HepG2 (cell line): Measurements from ENCODE around the gene ANKRD44. TPM values are rescaled to one million over a fixed set of nuclear protein-coding genes. Genes with fewer than 3 reads are reported as not detected.

Source experiments
- ATAC-seq: fragments of 200-7000 bp; cut with Tn5 transposase; 3 replicates; pipeline ENCODE4 v1.9.1; 2020; ENCODE audit warnings: mild to moderate bottlenecking, moderate library complexity
- BruUV-seq: library from RNA; stranded (reverse); fragments of 400-500 nt; replicated peaks from 2 replicates; lab custom pipeline; 2021; lab: Mats Ljungman, UMichigan
- CTCF ChIA-PET: fragments of 300-600 bp; formaldehyde crosslinking; extraction: SDS; loops from one replicate; lab custom pipeline; 2021; ENCODE audit warnings: low total read pairs, inconsistent platforms, low intra/inter-chr PET ratio; lab: Yijun Ruan, JAX
- POLR2A ChIA-PET: fragments of 350-600 bp; sonication (Branson Sonifier 250); formaldehyde crosslinking; loops from one replicate; lab custom pipeline; 2020; ENCODE audit warnings: antibody characterized with exemption, inconsistent platforms; lab: Yijun Ruan, JAX
- DNase-seq: peaks from one replicate; pipeline ENCODE4 v3.0.0-alpha.2; 2015; ENCODE audit warnings: low spot score
- FAIRE-seq: peaks from 3 replicates; lab custom pipeline; 2011; peaks lifted over from hg19 to GRCh38; lab: Jason Lieb, UNC
- H2AFZ ChIP-seq: one replicate; pipeline ENCODE4 v1.6.1; 2011; ENCODE audit warnings: low read length, inconsistent platforms
- H3K27ac ChIP-seq: fragments of 300-600 bp; 3 replicates; pipeline ENCODE4 v1.8.0; 2011; ENCODE audit warnings: mixed run types, mild to moderate bottlenecking, mixed read lengths, low read length, inconsistent platforms; ENCODE audit not compliant: insufficient read depth; ENCODE audit errors: extremely low read length
- H3K27me3 ChIP-seq, 2 experiments: fragments of 200-600 bp in 1 of 2; 2 replicates in 1 of 2; 3 replicates in 1 of 2; pipeline versions ENCODE4 v1.6.0 to v1.8.0; 2011; ENCODE audit warnings: low read length in 2 of 2, mild to moderate bottlenecking in 2 of 2, moderate library complexity in 2 of 2, inconsistent platforms in 1 of 2; ENCODE audit not compliant: insufficient read depth in 2 of 2, control insufficient read depth in 1 of 2
- H3K36me3 ChIP-seq, 2 experiments: fragments of 200-600 bp in 1 of 2; replicated peaks in 1 of 2; 2 replicates in 1 of 2; 3 replicates in 1 of 2; pipeline versions ENCODE4 v1.5.1 to v1.8.0; 2011; ENCODE audit warnings: low read length in 2 of 2, inconsistent platforms in 1 of 2; ENCODE audit not compliant: insufficient read depth in 2 of 2, control insufficient read depth in 1 of 2
- H3K4me1 ChIP-seq: 2 replicates; pipeline ENCODE4 v1.5.1; 2012; ENCODE audit warnings: low read length, inconsistent platforms; ENCODE audit not compliant: insufficient read depth
- H3K4me2 ChIP-seq: 2 replicates; pipeline ENCODE4 v1.6.0; 2011; ENCODE audit warnings: low read depth, low read length, inconsistent platforms
- H3K4me3 ChIP-seq, 3 experiments: fragments of 200-600 bp in 1 of 3; sonication (generic), shearing (Covaris generic) in 1 of 3; replicated peaks in 1 of 3; 2 replicates each; pipeline ENCODE4 v1.5.1; 2011 to 2016; ENCODE audit warnings: low read length in 3 of 3, inconsistent platforms in 2 of 3, low read depth in 2 of 3, mild to moderate bottlenecking in 2 of 3, control low read depth in 1 of 3, mixed read lengths in 1 of 3; ENCODE audit not compliant: insufficient read depth in 1 of 3
- H3K79me2 ChIP-seq: one replicate; pipeline ENCODE4 v1.6.1; 2011; ENCODE audit warnings: low read length, inconsistent platforms; ENCODE audit not compliant: insufficient read depth
- H3K9ac ChIP-seq: 2 replicates; pipeline ENCODE4 v1.6.0; 2011; ENCODE audit warnings: mild to moderate bottlenecking, low read depth, low read length, inconsistent platforms; ENCODE audit not compliant: insufficient read depth
- H3K9me3 ChIP-seq: 2 replicates; pipeline ENCODE4 v1.5.1; 2012; ENCODE audit warnings: mild to moderate bottlenecking, low read length
- H4K20me1 ChIP-seq: 2 replicates; pipeline ENCODE4 v1.6.0; 2011; ENCODE audit warnings: inconsistent platforms, mild to moderate bottlenecking, low read length, moderate library complexity; ENCODE audit not compliant: insufficient read depth
- YEATS2 ChIP-seq: sonication (generic); formaldehyde crosslinking; IDR thresholded peaks from 2 replicates; pipeline ENCODE4 v1.4.0; 2020; ENCODE audit warnings: missing genetic modification reagents, borderline replicate concordance
- ZFX ChIP-seq: sonication (generic); formaldehyde crosslinking; IDR thresholded peaks from 2 replicates; pipeline ENCODE4 v1.4.0; 2020; ENCODE audit warnings: mild to moderate bottlenecking, low read depth, missing genetic modification reagents, moderate library complexity
- WGBS: methylation state at CpG from one replicate; pipeline ENCODE4 v1.1.6; 2017; ENCODE audit warnings: low lambda C conversion rate; 5-methylcytosine and 5-hydroxymethylcytosine counted together
- in situ Hi-C: cut with HindIII; loops from 2 replicates; pipeline ENCODE4 v1.10.0; 2017; ENCODE audit warnings: low pct_unique_long_range_greater_than_20kb; ENCODE audit not compliant: extremely low pct_ligation_motif_present
- intact Hi-C: fragments of 100-400 bp; cut with micrococcal nuclease; formaldehyde crosslinking; loops from one replicate; pipeline ENCODE4 v1.10.0; 2022; ENCODE audit not compliant: unreplicated experiment
- polyA plus RNA-seq, 8 experiments: library from polyadenylated mRNA; depleted of rRNA in 3 of 8; stranded (reverse) in 7 of 8; unstranded in 1 of 8; fragments of >200 nt; fragmentation: Illumina TruSeq in 4 of 8; extraction: Trizol in 4 of 8; gene quantifications; 2 replicates each; pipeline versions ENCODE4 v1.2.1 to v1.2.3, GENCODE V29; 2011 to 2016; ENCODE audit warnings: low read depth in 4 of 8, missing spikeins in 1 of 8, mixed read lengths in 1 of 8; ENCODE audit not compliant: insufficient read depth in 1 of 8
- total RNA-seq, 5 experiments: library from RNA; depleted of rRNA; stranded (reverse); fragments of >200 nt; fragmentation: Illumina TruSeq; extraction: Trizol; gene quantifications; 2 replicates each; pipeline ENCODE4 v1.2.3, GENCODE V29; 2016; ENCODE audit warnings: low read depth in 1 of 5
- TF ChIP-seq, protein P1 (sequence below): sonication (generic); formaldehyde crosslinking; IDR thresholded peaks from 2 replicates; pipeline ENCODE4 v1.8.0; 2022; ENCODE audit warnings: missing genetic modification reagents, mild to moderate bottlenecking, moderate library complexity, borderline replicate concordance
- TF ChIP-seq, protein P2 (sequence below): sonication (generic); formaldehyde crosslinking; IDR thresholded peaks from 2 replicates; pipeline ENCODE4 v1.8.1; 2023; ENCODE audit warnings: mild to moderate bottlenecking, missing genetic modification reagents

Gene ANKRD44
- total and polyA plus RNA-seq, 2 of the 13 experiments (the other 11 are each of a cell fraction or from before 2014, with no cell fraction given) = 0.04 to 0.11 TPM

GRCh38 chr2:197249381-197250083, 61.0 kb downstream of the ANKRD44 start:
- no peak overlapping the region for H2AFZ ChIP-seq
- H3K79me2 ChIP-seq = no peaks in the 10 kb centered on the region
- ChIA-PET POLR2A (no interaction called here), CTCF (no interaction called here)
- in situ Hi-C loops (no loop called here), intact Hi-C loops (no loop called here)
- peaks cover 0 to 5% of the 10 kb centered on the region in 2 experiments; a peak in 1 of 5 replicates for H3K27me3 ChIP-seq
- no peak for DNase-seq
- BruUV-seq = no TSS peak
- no peaks in the 10 kb centered on the region for H3K9me3 ChIP-seq
- H3K4me1 ChIP-seq = no peaks in the 10 kb centered on the region
- no peaks in the 10 kb centered on the region for H3K36me3 ChIP-seq
- no peak for ATAC-seq
- H4K20me1 ChIP-seq = no peaks in the 10 kb centered on the region
- no peak overlapping the region for H3K9ac ChIP-seq
- 24% methylated on average over 3 of the region's 3 CpGs for WGBS
- no peak for TF ChIP-seq YEATS2 (CRISPR knock-in tag)
- TF ChIP-seq, protein P1, sequence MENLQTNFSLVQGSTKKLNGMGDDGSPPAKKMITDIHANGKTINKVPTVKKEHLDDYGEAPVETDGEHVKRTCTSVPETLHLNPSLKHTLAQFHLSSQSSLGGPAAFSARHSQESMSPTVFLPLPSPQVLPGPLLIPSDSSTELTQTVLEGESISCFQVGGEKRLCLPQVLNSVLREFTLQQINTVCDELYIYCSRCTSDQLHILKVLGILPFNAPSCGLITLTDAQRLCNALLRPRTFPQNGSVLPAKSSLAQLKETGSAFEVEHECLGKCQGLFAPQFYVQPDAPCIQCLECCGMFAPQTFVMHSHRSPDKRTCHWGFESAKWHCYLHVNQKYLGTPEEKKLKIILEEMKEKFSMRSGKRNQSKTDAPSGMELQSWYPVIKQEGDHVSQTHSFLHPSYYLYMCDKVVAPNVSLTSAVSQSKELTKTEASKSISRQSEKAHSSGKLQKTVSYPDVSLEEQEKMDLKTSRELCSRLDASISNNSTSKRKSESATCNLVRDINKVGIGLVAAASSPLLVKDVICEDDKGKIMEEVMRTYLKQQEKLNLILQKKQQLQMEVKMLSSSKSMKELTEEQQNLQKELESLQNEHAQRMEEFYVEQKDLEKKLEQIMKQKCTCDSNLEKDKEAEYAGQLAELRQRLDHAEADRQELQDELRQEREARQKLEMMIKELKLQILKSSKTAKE (CRISPR knock-in tag) = no peak
- TF ChIP-seq, protein P2, sequence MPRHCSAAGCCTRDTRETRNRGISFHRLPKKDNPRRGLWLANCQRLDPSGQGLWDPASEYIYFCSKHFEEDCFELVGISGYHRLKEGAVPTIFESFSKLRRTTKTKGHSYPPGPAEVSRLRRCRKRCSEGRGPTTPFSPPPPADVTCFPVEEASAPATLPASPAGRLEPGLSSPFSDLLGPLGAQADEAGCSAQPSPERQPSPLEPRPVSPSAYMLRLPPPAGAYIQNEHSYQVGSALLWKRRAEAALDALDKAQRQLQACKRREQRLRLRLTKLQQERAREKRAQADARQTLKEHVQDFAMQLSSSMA (CRISPR knock-in tag) = no peak
- no peak for TF ChIP-seq ZFX (CRISPR knock-in tag)
- no peak overlapping the region for H3K4me3 ChIP-seq
- FAIRE-seq = no peak
- H3K27ac ChIP-seq = no peak overlapping the region
- no peak overlapping the region for H3K4me2 ChIP-seq
